Neural cell (in vitro differentiated cells): ENCODE data around the gene IGF2R. TPM values are rescaled to one million over a fixed set of nuclear protein-coding genes. Genes with fewer than 3 reads are reported as not detected.

Source experiments
- H2AFZ ChIP-seq: fragments of 200-600, 300-800 bp; sonication (generic), shearing (Covaris generic); 2 replicates; pipeline ENCODE4 v1.6.0; 2014; ENCODE audit warnings: low read depth, mild to moderate bottlenecking, antibody characterized with exemption, low read length, moderate library complexity
- H3F3A ChIP-seq: fragments of 200-600 bp; shearing (Covaris generic); 2 replicates; pipeline ENCODE4 v1.6.1; 2016; ENCODE audit warnings: mild to moderate bottlenecking, moderate library complexity, mixed read lengths, antibody characterized with exemption, low read length; ENCODE audit not compliant: insufficient read depth, poor library complexity, severe bottlenecking
- H3K27ac ChIP-seq: fragments of 200-600, 300-800 bp; sonication (generic), shearing (Covaris generic); 2 replicates; pipeline ENCODE4 v1.5.1; 2014; ENCODE audit warnings: mild to moderate bottlenecking, low read length, moderate library complexity
- H3K27me3 ChIP-seq: fragments of 300-800, 200-600 bp; sonication (generic), shearing (Covaris generic); 2 replicates; pipeline ENCODE4 v1.6.0; 2014; ENCODE audit warnings: mild to moderate bottlenecking, low read depth, low read length, moderate library complexity; ENCODE audit not compliant: insufficient read depth
- H3K36me3 ChIP-seq: fragments of 300-800, 200-600 bp; sonication (generic), shearing (Covaris generic); 2 replicates; pipeline ENCODE4 v1.5.1; 2014; ENCODE audit warnings: mild to moderate bottlenecking, antibody characterized with exemption, low read length, moderate library complexity; ENCODE audit not compliant: insufficient read depth
- H3K4me2 ChIP-seq: fragments of 300-800, 200-600 bp; sonication (generic), shearing (Covaris generic); 2 replicates; pipeline ENCODE4 v1.6.0; 2014; ENCODE audit warnings: mild to moderate bottlenecking, low read length
- H3K4me3 ChIP-seq: fragments of 300-800, 200-600 bp; sonication (generic), shearing (Covaris generic); 2 replicates; pipeline ENCODE4 v1.5.1; 2014; ENCODE audit warnings: mild to moderate bottlenecking, low read length, moderate library complexity
- H3K79me2 ChIP-seq: fragments of 200-600 bp; shearing (Covaris generic); replicated peaks from 2 replicates; pipeline ENCODE4 v1.6.0; 2014; ENCODE audit warnings: mild to moderate bottlenecking, low read length, moderate library complexity; ENCODE audit not compliant: insufficient read depth
- H3K9ac ChIP-seq: fragments of 300-800, 200-600 bp; sonication (generic), shearing (Covaris generic); 2 replicates; pipeline ENCODE4 v1.6.1; 2016; ENCODE audit warnings: mild to moderate bottlenecking, low read length, mixed read lengths
- H3K9me2 ChIP-seq: fragments of 200-600 bp; shearing (Covaris generic); 2 replicates; pipeline ENCODE4 v1.6.1; 2016; ENCODE audit warnings: mild to moderate bottlenecking, low read length, mixed read lengths; ENCODE audit not compliant: insufficient read depth
- H3K9me3 ChIP-seq: fragments of 200-600, 300-800 bp; sonication (generic), shearing (Covaris generic); 2 replicates; pipeline ENCODE4 v1.6.1; 2016; ENCODE audit warnings: mild to moderate bottlenecking, mixed run types, low read length, moderate library complexity, mixed read lengths
- H4K20me1 ChIP-seq: fragments of 200-600 bp; shearing (Covaris generic); 2 replicates; pipeline ENCODE4 v1.6.1; 2016; ENCODE audit warnings: mild to moderate bottlenecking, mixed run types; ENCODE audit not compliant: insufficient read depth
- EP300 ChIP-seq: fragments of 450-650 bp; conservative IDR thresholded peaks from 2 replicates; pipeline ENCODE4 v1.6.1; 2014; ENCODE audit warnings: antibody characterized with exemption, mild to moderate bottlenecking, moderate library complexity; ENCODE audit not compliant: poor library complexity, severe bottlenecking
- EZH2 ChIP-seq: fragments of 200-600, 300-800 bp; shearing (Covaris generic), sonication (generic); IDR thresholded peaks from 2 replicates; pipeline ENCODE4 v1.6.1; 2014; ENCODE audit warnings: antibody characterized with exemption, low read length, borderline replicate concordance, mild to moderate bottlenecking; ENCODE audit not compliant: insufficient read depth, poor library complexity, severe bottlenecking
- MXI1 ChIP-seq: fragments of 450-650 bp; conservative IDR thresholded peaks from 2 replicates; pipeline ENCODE4 v1.6.1; 2014; ENCODE audit warnings: antibody characterized with exemption, mild to moderate bottlenecking; ENCODE audit not compliant: poor library complexity, severe bottlenecking
- POLR2AphosphoS5 ChIP-seq: IDR thresholded peaks from 2 replicates; pipeline ENCODE4 v1.6.1; 2012
- RAD21 ChIP-seq: fragments of 450-650 bp; conservative IDR thresholded peaks from 2 replicates; pipeline ENCODE4 v1.6.1; 2014; ENCODE audit warnings: antibody characterized with exemption, mild to moderate bottlenecking, moderate library complexity
- SMC3 ChIP-seq: fragments of 450-650 bp; conservative IDR thresholded peaks from 2 replicates; pipeline ENCODE4 v1.6.1; 2014; ENCODE audit warnings: antibody characterized with exemption, mild to moderate bottlenecking, moderate library complexity; ENCODE audit not compliant: poor library complexity
- TAF1 ChIP-seq: IDR thresholded peaks from 2 replicates; pipeline ENCODE4 v1.6.1; 2012; ENCODE audit warnings: low read depth
- polyA plus RNA-seq: library from polyadenylated mRNA; depleted of rRNA; stranded (reverse); fragments of >200 nt; gene quantifications from 2 replicates; pipeline ENCODE4 v1.2.3, GENCODE V29; 2014
- TF ChIP-seq, protein P1 (sequence below): IDR thresholded peaks from 2 replicates; pipeline ENCODE4 v1.6.1; 2012; ENCODE audit warnings: borderline replicate concordance
- TF ChIP-seq, protein P2 (sequence below): fragments of 450-650 bp; IDR thresholded peaks from 2 replicates; pipeline ENCODE4 v1.5.1; 2014; ENCODE audit warnings: antibody characterized with exemption, mild to moderate bottlenecking, moderate library complexity; ENCODE audit not compliant: poor library complexity, severe bottlenecking

Gene IGF2R
- polyA plus RNA-seq, 1 donor from 2014 or later: 15.0 TPM

DNA sequence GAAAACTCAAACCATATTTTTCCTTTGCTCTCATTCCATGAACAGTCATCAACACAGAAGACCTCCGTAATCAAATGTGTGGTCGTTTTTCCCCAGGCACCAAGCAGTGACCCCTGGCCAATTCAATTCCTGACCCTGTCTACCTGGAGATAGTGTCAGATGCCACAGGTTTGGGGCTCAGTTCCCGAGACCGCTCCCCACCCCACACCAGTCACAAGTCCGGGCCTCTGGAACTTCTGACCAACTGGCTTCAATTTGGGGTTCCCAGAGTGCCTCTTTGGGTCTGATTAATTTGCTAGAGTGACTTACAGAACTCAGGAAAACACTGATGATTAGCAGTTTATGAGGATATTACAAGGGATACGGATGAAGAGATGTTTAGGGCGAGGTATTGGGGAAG is 6.0 kb downstream of the IGF2R start:
- H3K27me3 ChIP-seq: no peaks in the 10 kb centered on the region
- H3F3A ChIP-seq: no peaks in the 10 kb centered on the region
- TF ChIP-seq MXI1 (no peak), POLR2AphosphoS5 (no peak), EZH2 (no peak), EP300 (no peak), RAD21 (no peak), SMC3 (no peak)
- no peak overlapping the region for H3K9ac ChIP-seq
- H3K36me3 ChIP-seq: no peaks in the 10 kb centered on the region
- no peak overlapping the region for H3K27ac ChIP-seq
- peaks cover 81% of the 10 kb centered on the region for H3K79me2 ChIP-seq
- H3K9me2 ChIP-seq: no peaks in the 10 kb centered on the region
- no peak overlapping the region for H3K4me3 ChIP-seq
- H2AFZ ChIP-seq: no peak overlapping the region
- peaks cover 6% of the 10 kb centered on the region for H4K20me1 ChIP-seq
- H3K4me2 ChIP-seq: no peak overlapping the region
- no peaks in the 10 kb centered on the region for H3K9me3 ChIP-seq

DNA sequence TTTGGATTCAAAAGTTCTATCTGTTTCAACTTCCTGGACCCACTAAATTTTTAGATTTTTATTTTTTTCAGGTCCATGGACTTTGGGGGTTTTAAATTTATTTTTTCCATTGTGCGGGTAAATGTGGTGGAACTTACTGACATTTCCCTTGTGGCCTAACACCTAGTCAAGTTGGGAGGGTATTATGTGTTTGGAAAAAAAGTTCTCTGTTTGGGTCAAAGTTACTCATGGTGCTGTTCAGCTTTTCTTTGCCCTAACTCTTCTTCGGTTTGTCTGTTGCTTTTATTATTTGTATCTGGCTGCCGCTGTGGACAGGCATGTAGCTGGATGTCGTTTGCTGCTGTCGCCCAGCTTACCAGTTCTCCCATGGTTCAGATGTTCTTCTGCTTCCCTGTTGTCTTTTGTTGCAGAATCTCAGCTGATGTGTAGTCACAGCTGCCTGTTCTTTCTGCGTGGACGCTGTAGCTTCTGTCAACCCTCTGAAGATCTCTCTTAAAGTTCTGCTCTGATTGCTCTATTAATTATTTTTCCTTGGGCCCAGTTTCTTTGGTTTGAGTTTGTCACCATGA is 7.9 kb downstream of the IGF2R start:
- Histone ChIP-seq H3K4me2 (no peak overlapping the region), H3K9ac (no peak overlapping the region), H3F3A (no peaks in the 10 kb centered on the region), H3K9me2 (no peaks in the 10 kb centered on the region), H3K27me3 (no peaks in the 10 kb centered on the region), H3K9me3 (no peaks in the 10 kb centered on the region), H3K4me3 (no peak overlapping the region), H3K79me2 (peaks cover 76% of the 10 kb centered on the region), H2AFZ (no peak overlapping the region), H3K27ac (no peak overlapping the region), H3K36me3 (no peaks in the 10 kb centered on the region), H4K20me1 (peaks cover 6% of the 10 kb centered on the region)
- TF ChIP-seq RAD21: no peak
- TF ChIP-seq EZH2: no peak
- TF ChIP-seq, protein P1, sequence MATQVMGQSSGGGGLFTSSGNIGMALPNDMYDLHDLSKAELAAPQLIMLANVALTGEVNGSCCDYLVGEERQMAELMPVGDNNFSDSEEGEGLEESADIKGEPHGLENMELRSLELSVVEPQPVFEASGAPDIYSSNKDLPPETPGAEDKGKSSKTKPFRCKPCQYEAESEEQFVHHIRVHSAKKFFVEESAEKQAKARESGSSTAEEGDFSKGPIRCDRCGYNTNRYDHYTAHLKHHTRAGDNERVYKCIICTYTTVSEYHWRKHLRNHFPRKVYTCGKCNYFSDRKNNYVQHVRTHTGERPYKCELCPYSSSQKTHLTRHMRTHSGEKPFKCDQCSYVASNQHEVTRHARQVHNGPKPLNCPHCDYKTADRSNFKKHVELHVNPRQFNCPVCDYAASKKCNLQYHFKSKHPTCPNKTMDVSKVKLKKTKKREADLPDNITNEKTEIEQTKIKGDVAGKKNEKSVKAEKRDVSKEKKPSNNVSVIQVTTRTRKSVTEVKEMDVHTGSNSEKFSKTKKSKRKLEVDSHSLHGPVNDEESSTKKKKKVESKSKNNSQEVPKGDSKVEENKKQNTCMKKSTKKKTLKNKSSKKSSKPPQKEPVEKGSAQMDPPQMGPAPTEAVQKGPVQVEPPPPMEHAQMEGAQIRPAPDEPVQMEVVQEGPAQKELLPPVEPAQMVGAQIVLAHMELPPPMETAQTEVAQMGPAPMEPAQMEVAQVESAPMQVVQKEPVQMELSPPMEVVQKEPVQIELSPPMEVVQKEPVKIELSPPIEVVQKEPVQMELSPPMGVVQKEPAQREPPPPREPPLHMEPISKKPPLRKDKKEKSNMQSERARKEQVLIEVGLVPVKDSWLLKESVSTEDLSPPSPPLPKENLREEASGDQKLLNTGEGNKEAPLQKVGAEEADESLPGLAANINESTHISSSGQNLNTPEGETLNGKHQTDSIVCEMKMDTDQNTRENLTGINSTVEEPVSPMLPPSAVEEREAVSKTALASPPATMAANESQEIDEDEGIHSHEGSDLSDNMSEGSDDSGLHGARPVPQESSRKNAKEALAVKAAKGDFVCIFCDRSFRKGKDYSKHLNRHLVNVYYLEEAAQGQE: no peak
- no peak for TF ChIP-seq EP300
- no peak for TF ChIP-seq SMC3
- no peak for TF ChIP-seq POLR2AphosphoS5
- TF ChIP-seq TAF1: no peak
- TF ChIP-seq, protein P2, sequence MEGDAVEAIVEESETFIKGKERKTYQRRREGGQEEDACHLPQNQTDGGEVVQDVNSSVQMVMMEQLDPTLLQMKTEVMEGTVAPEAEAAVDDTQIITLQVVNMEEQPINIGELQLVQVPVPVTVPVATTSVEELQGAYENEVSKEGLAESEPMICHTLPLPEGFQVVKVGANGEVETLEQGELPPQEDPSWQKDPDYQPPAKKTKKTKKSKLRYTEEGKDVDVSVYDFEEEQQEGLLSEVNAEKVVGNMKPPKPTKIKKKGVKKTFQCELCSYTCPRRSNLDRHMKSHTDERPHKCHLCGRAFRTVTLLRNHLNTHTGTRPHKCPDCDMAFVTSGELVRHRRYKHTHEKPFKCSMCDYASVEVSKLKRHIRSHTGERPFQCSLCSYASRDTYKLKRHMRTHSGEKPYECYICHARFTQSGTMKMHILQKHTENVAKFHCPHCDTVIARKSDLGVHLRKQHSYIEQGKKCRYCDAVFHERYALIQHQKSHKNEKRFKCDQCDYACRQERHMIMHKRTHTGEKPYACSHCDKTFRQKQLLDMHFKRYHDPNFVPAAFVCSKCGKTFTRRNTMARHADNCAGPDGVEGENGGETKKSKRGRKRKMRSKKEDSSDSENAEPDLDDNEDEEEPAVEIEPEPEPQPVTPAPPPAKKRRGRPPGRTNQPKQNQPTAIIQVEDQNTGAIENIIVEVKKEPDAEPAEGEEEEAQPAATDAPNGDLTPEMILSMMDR: no peak
- no peak for TF ChIP-seq MXI1
